Ovary (tissue), 9 donors: ENCODE measurements around the gene LHX2. TPM values are rescaled to one million over a fixed set of nuclear protein-coding genes. Genes with fewer than 3 reads are reported as not detected.

Experiments used
- DNase-seq, 5 donors: peaks; one replicate each; pipeline ENCODE4 v3.0.0-alpha.2; 2019 to 2020
- H3K27ac ChIP-seq, 2 donors: fragments of 200-600 bp; one replicate each; pipeline versions ENCODE4 v1.5.1 to v1.8.0; 2019 to 2022
- H3K27me3 ChIP-seq: fragments of 200-600 bp; one replicate; pipeline ENCODE4 v1.8.0; 2022
- H3K36me3 ChIP-seq: fragments of 200-600 bp; sonication (generic); one replicate; pipeline ENCODE4 v1.5.1; 2019
- H3K4me1 ChIP-seq: one replicate; pipeline ENCODE4 v1.8.1; 2013; ENCODE audit warnings: mild to moderate bottlenecking, moderate library complexity; ENCODE audit not compliant: insufficient read depth
- H3K4me3 ChIP-seq: fragments of 200-600 bp; sonication (generic); one replicate; pipeline ENCODE4 v1.5.1; 2017
- H3K9me3 ChIP-seq, 2 donors: fragments of 200-600 bp in 1 of 2; sonication (generic) in 1 of 2; one replicate each; pipeline versions ENCODE4 v1.5.1 to v1.8.1; 2013 to 2019; ENCODE audit warnings: mild to moderate bottlenecking in 1 of 2, moderate library complexity in 1 of 2
- CTCF ChIP-seq, 3 donors: fragments of 450-650 bp in 2 of 3; fragments of 200-600 bp in 1 of 3; IDR thresholded peaks; one replicate each; pipeline versions ENCODE4 v1.5.1 to v1.8.0; 2016 to 2022; ENCODE audit warnings: antibody characterized with exemption in 3 of 3, mild to moderate bottlenecking in 1 of 3
- EP300 ChIP-seq: sonication (generic); formaldehyde crosslinking; IDR thresholded peaks from one replicate; pipeline ENCODE4 v1.6.1; 2017; ENCODE audit warnings: antibody characterized with exemption
- POLR2A ChIP-seq: fragments of 450-650 bp; IDR thresholded peaks from one replicate; pipeline ENCODE4 v1.6.1; 2017; ENCODE audit warnings: antibody characterized with exemption, mild to moderate bottlenecking, moderate library complexity
- WGBS, 3 donors: extraction: QIAGEN DNeasy Blood & Tissue Kit in 1 of 3; methylation state at CpG; one replicate each; pipeline versions ENCODE4 v1.1.5 to v1.1.7; 2013 to 2017; 5-methylcytosine and 5-hydroxymethylcytosine counted together
- intact Hi-C, 4 donors: fragments of 100-400 bp; cut with DNase I; formaldehyde crosslinking; loops; one replicate each; pipeline versions ENCODE4 v1.11.0 to v1.15.1; 2022 to 2023
- polyA plus RNA-seq, 2 donors: library from polyadenylated mRNA; stranded (reverse); fragments of 200-250 nt in 1 of 2; fragments of 350-450 nt in 1 of 2; fragmentation: Illumina TruSeq in 1 of 2; extraction: RNeasy Lipid Tissue Mini Kit (QIAGEN cat#74804) in 1 of 2; gene quantifications; one replicate each; pipeline ENCODE4 v1.2.3, GENCODE V29; 2013 to 2014
- total RNA-seq, 7 donors: library from RNA; depleted of rRNA in 2 of 7; stranded (reverse); fragments of >200 nt in 2 of 7; fragmentation: NEBNext Ultra II Directional in 3 of 7; extraction: Animal tissue kit (Norgen Biotek cat#: 25700) in 3 of 7; gene quantifications; one replicate each; pipeline versions ENCODE4 v1.1.0 to v1.2.4, GENCODE V29; 2016 to 2023
- donor health status: DM: no; HTN: no; CAD: no; lungs with moderate emphysema.
- donor health status: DM: no; HTN: no; CAD: no.
- donor health status: Bipolar disorder and iron deficiency.
- donor health status: DM: yes; HTN: yes; CAD: no.
- donor health status: DM: no; HTN: no; CAD: no.
- donor health status: DM: yes; HTN: yes; CAD: no.

Gene LHX2
- total and polyA plus RNA-seq, 9 donors = 0.10 to 17.0 (median 0.49) TPM; not detected in 5

- Histone ChIP-seq H3K27me3 (peaks cover 4% of the 10 kb centered on the region), H3K27ac (no peak overlapping the region), H3K4me3 (no peak overlapping the region), H3K9me3 (no peaks in the 10 kb centered on the region), H3K4me1 (no peaks in the 10 kb centered on the region), H3K36me3 (no peaks in the 10 kb centered on the region)
- no peak for TF ChIP-seq CTCF (IDR thresholded peaks at IDR 0.05)
- no peak for TF ChIP-seq EP300
- TF ChIP-seq POLR2A = no peak
- intact Hi-C loops = no loop called here
- 10 to 14% (median 10%) methylated on average over 4 of the region's 4 CpGs for WGBS, 3 donors
- no peak for DNase-seq
These were observed 7.0 kb upstream of the LHX2 start for GRCh38 chr9:124004593-124004992.

GRCh38 chr9:124005029-124005771 is 6.4 kb upstream of the LHX2 start:
- no peak overlapping the region for H3K4me3 ChIP-seq
- intact Hi-C loops = no loop called here
- no peaks in the 10 kb centered on the region for H3K9me3 ChIP-seq
- no peak overlapping the region for H3K27ac ChIP-seq
- DNase-seq = no peak
- peaks cover 4% of the 10 kb centered on the region for H3K27me3 ChIP-seq
- H3K36me3 ChIP-seq = no peaks in the 10 kb centered on the region
- 12 to 14% (median 13%) methylated on average over 4 of the region's 4 CpGs for WGBS, 3 donors
- no peaks in the 10 kb centered on the region for H3K4me1 ChIP-seq
- TF ChIP-seq EP300 (no peak), CTCF (IDR thresholded peaks at IDR 0.05) (no peak), POLR2A (no peak)

- no peak for DNase-seq
- WGBS, 3 donors = 8 to 15% (median 10%) methylated on average over 13 of the region's 13 CpGs
- Histone ChIP-seq H3K27me3 (peaks cover 8% of the 10 kb centered on the region), H3K9me3 (no peaks in the 10 kb centered on the region), H3K4me1 (peaks cover 4% of the 10 kb centered on the region), H3K27ac (no peak overlapping the region), H3K36me3 (no peaks in the 10 kb centered on the region), H3K4me3 (no peak overlapping the region)
- intact Hi-C loops = no loop called here
- TF ChIP-seq CTCF (IDR thresholded peaks at IDR 0.05) (no peak), POLR2A (no peak), EP300 (no peak)
These were observed 4.9 kb upstream of the LHX2 start for GRCh38 chr9:124006448-124007361.

- H3K36me3 ChIP-seq = no peaks in the 10 kb centered on the region
- H3K4me1 ChIP-seq = peaks cover 7% of the 10 kb centered on the region
- no peak for DNase-seq
- 7 to 10% (median 8%) methylated on average over 25 of the region's 25 CpGs for WGBS, 3 donors
- no peak overlapping the region for H3K27ac ChIP-seq
- intact Hi-C loops = no loop called here
- TF ChIP-seq EP300 (no peak), CTCF (IDR thresholded peaks at IDR 0.05) (no peak), POLR2A (no peak)
- no peaks in the 10 kb centered on the region for H3K9me3 ChIP-seq
- H3K4me3 ChIP-seq = no peak overlapping the region
- H3K27me3 ChIP-seq = peaks cover 13% of the 10 kb centered on the region
These were observed 3.8 kb upstream of the LHX2 start for GRCh38 chr9:124007565-124008302.
